ENCODE results near the gene CASP2.

The CASP2 gene

GRCh38 chr7:143287935-143288826 lies at the start of gene CASP2:
Gene CASP2 (plus strand): TSS chr7:143288351. CDS start chr7:143288456, 105 bp downstream.
- peak within 1 kb of the TSS; percentile 90 for H3K4me3 ChIP-seq (ENCODE audit: low read depth, low read length)
- TF ChIP-seq CTCF (IDR thresholded peaks at IDR 0.05; ENCODE audit: low read depth, low read length), result 0 out of 2 replicates have a peak, but pooled peaks have one; percentile 16

GRCh38 chr7:143239813-143240212 lies 48.3 kb upstream of the CASP2 start:
- no peak overlapping the region for H3K4me3 ChIP-seq (ENCODE audit: low read depth, low read length)
- no peak for TF ChIP-seq CTCF (IDR thresholded peaks at IDR 0.05; ENCODE audit: low read depth, low read length)

- peak; percentile 83 for TF ChIP-seq CTCF (IDR thresholded peaks at IDR 0.05; ENCODE audit: low read depth, low read length)
- H3K4me3 ChIP-seq (ENCODE audit: low read depth, low read length), result no peak overlapping the region
Observed at GRCh38 chr7:143240291-143241168, 47.6 kb upstream of the CASP2 start.

- no peak for TF ChIP-seq CTCF (IDR thresholded peaks at IDR 0.05; ENCODE audit: low read depth, low read length)
- H3K4me3 ChIP-seq (ENCODE audit: low read depth, low read length), result no peak overlapping the region
Observed at GRCh38 chr7:143242306-143242705, 45.8 kb upstream of the CASP2 start.

- H3K4me3 ChIP-seq (ENCODE audit: low read depth, low read length), result no peak overlapping the region
- TF ChIP-seq CTCF (IDR thresholded peaks at IDR 0.05; ENCODE audit: low read depth, low read length), result no peak
Observed at GRCh38 chr7:143243111-143243510, 45.0 kb upstream of the CASP2 start.

GRCh38 chr7:143243614-143244013 lies 44.5 kb upstream of the CASP2 start:
- no peak for TF ChIP-seq CTCF (IDR thresholded peaks at IDR 0.05; ENCODE audit: low read depth, low read length)
- H3K4me3 ChIP-seq (ENCODE audit: low read depth, low read length), result no peak overlapping the region

Measured in WI38 (cell line).